Vagina (tissue), 2 donors: ENCODE measurements around the gene LACRT.

ENCODE experiments used
- CTCF ChIP-seq, 3 experiments: fragments of 450-650 bp in 2 of 3; fragments of 200-600 bp in 1 of 3; sonication (generic) in 1 of 3; IDR thresholded peaks; one replicate each; pipeline ENCODE4 v1.5.1; 2017 to 2019; ENCODE audit warnings: antibody characterized with exemption in 3 of 3, mild to moderate bottlenecking in 2 of 3, moderate library complexity in 2 of 3
- POLR2AphosphoS5 ChIP-seq, 2 donors: sonication (generic); formaldehyde crosslinking; IDR thresholded peaks; one replicate each; pipeline ENCODE4 v1.9.0; 2017; ENCODE audit warnings: antibody characterized with exemption in 2 of 2, mild to moderate bottlenecking in 2 of 2, low read depth in 1 of 2; ENCODE audit not compliant: insufficient read depth in 1 of 2

GRCh38 chr12:54662026-54662425, 27.3 kb upstream of the LACRT start:
- no peak for TF ChIP-seq CTCF (IDR thresholded peaks at IDR 0.05)
- no peak for TF ChIP-seq POLR2AphosphoS5 (IDR thresholded peaks at IDR 0.05; ENCODE audit: insufficient read depth in 1 of 2, low read depth in 1 of 2)
